Muscle layer of colon (tissue), 2 donors: Measurements from ENCODE around the gene CCDC33.

Source experiments
- H3K27ac ChIP-seq: one replicate; pipeline ENCODE4 v1.7.0; 2013; ENCODE audit warnings: low read depth, mild to moderate bottlenecking, low read length, moderate library complexity
- H3K27me3 ChIP-seq, 2 donors: one replicate each; pipeline ENCODE4 v1.7.0; 2013; ENCODE audit warnings: low read length in 2 of 2, mild to moderate bottlenecking in 2 of 2; ENCODE audit not compliant: insufficient read depth in 2 of 2, control insufficient read depth in 1 of 2
- H3K36me3 ChIP-seq: one replicate; pipeline ENCODE4 v1.7.0; 2013; ENCODE audit warnings: mild to moderate bottlenecking, low read length; ENCODE audit not compliant: insufficient read depth
- H3K4me1 ChIP-seq: one replicate; pipeline ENCODE4 v1.7.0; 2013; ENCODE audit warnings: mild to moderate bottlenecking, low read length; ENCODE audit not compliant: insufficient read depth
- H3K4me3 ChIP-seq, 2 donors: one replicate each; pipeline ENCODE4 v1.7.0; 2013; ENCODE audit warnings: low read length in 2 of 2, low read depth in 1 of 2, mild to moderate bottlenecking in 1 of 2, moderate library complexity in 1 of 2
- H3K9ac ChIP-seq: one replicate; pipeline ENCODE4 v1.7.0; 2013; ENCODE audit warnings: low read length
- H3K9me3 ChIP-seq: one replicate; pipeline ENCODE4 v1.7.0; 2013; ENCODE audit warnings: mild to moderate bottlenecking, low read length
- donor health status: abdominal sarcoma.
- donor health status: Adenocarcinoma of cecum.

CCDC33 gene

DNA sequence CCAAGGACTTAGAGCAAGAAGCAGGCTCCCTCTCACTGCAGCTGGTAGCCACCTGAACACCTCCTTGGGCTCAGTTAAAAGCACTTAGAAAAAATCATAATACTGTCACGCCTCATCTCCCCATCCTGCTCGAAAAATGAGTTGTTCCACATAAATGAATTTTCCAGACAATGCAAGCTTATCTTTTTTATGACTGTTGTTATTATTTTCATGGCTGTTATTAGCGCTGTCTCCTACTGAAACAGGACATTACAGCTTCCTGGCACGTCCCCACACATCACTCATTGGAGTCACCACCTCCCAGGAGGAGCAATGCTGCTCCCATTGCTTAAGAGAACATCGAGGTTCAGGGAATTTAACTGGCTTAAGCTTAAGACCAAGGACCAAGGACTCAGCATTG is 26.5 kb downstream of the CCDC33 start:
- no peak overlapping the region for H3K4me3 ChIP-seq
- H3K27ac ChIP-seq: no peak overlapping the region
- H3K36me3 ChIP-seq: no peaks in the 10 kb centered on the region
- no peaks in the 10 kb centered on the region for H3K27me3 ChIP-seq
- no peak overlapping the region for H3K9ac ChIP-seq
- H3K4me1 ChIP-seq: no peaks in the 10 kb centered on the region
- H3K9me3 ChIP-seq: no peaks in the 10 kb centered on the region

DNA sequence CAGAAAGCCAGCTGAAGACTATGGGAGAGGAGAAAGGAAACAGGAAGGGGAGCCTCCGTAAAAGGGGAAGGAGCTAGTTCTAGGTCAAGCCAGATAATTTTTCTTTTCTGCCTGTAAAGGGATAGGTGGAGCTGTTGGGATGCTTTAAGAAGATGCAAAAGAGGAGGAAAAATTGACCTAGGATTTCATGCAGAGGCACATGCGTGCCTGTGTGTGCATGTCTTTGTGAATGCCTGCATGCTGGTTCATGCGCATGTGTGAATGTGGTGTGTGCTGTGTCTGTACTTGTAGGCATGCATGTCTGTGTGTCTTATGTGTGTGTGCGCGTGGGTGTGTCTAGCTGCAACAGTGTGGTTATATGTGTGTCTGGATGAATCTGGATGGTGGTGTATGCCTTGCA is 27.3 kb downstream of the CCDC33 start:
- Histone ChIP-seq H3K27me3 (peaks cover 0 to 5% of the 10 kb centered on the region in 2 donors), H3K9me3 (no peaks in the 10 kb centered on the region), H3K4me1 (no peaks in the 10 kb centered on the region), H3K9ac (no peak overlapping the region), H3K36me3 (no peaks in the 10 kb centered on the region), H3K4me3 (no peak overlapping the region), H3K27ac (no peak overlapping the region)

DNA sequence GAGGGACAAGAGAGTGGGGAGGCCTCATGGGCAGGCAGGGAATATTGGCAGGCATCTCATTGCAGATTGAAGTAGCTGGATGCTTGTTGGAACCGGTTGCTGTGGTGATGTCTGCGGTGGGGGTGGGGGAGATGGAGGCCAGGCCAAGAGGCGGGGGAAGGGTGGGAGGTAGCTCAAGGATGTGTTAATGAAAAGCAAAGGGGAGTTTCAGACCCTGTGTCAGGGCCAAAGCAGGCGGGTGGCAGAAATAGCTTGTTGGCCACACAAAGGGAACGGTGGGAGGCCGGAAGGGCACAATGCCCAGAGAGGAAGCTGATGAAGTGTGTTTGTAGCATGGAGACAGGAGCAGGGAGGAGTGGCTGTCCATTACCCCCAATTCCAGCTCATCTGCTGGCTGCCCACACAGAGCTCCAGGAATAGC is 28.0 kb downstream of the CCDC33 start:
- no peak overlapping the region for H3K27ac ChIP-seq

DNA sequence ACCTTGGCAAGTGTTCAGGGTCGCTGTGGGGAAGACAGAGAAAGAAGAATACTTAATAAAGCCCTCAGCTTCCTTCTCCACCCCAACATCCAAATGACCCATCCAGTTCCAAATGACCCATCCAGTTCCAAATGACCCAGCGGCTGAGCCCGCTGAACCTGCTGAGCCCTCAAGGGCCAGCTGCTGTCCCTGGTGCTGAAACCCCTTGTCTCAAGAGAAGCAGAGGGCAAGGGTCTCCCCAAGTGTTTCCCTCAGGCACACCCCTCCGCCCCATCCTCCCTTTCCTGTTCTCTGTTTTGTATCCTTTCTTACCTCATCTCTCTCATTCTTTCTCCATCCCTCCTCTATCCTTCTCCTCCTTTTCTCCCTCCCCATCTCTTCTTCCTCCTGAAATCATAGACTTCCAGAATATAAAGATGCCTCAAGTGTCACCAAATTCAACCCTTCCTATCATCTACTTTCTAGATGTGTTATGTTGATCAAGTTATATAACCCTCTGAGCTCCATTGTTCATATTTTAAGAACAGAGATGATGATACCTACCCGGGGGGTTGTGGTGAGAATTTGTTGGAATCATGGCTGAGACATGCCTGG is 29.0 kb downstream of the CCDC33 start:
- H3K4me3 ChIP-seq: no peak overlapping the region
- H3K27me3 ChIP-seq: peaks cover 0 to 8% of the 10 kb centered on the region in 2 donors
- H3K9me3 ChIP-seq: no peaks in the 10 kb centered on the region
- H3K4me1 ChIP-seq: no peaks in the 10 kb centered on the region
- no peak overlapping the region for H3K9ac ChIP-seq
- H3K27ac ChIP-seq: no peak overlapping the region
- no peaks in the 10 kb centered on the region for H3K36me3 ChIP-seq

More for the DNA sequence above, 28.0 kb downstream of the CCDC33 start:
- Histone ChIP-seq H3K9ac (no peak overlapping the region), H3K4me1 (no peaks in the 10 kb centered on the region), H3K36me3 (no peaks in the 10 kb centered on the region), H3K4me3 (no peak overlapping the region), H3K27me3 (peaks cover 0 to 5% of the 10 kb centered on the region in 2 donors), H3K9me3 (no peaks in the 10 kb centered on the region)

DNA sequence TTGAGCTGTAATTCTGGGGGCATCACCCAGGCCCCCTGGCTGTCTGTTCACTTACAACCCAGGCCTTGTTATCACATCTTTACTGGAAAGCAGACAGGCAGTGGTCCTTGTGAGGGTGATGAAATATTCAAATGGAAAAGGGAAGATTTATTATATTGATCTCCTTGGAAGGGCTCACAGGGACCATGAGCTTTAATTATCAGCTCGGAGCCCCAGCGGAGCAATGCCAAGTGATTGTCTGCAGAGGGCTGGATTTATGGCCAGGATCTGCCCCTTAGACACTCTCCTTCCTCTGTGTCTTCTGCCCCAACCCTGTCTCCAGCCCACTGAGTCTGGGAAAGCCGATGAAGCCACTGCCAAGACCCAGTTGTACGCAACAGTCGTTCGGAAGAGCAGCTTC is 31.9 kb downstream of the CCDC33 start:
- H3K27me3 ChIP-seq: peaks cover 0 to 18% of the 10 kb centered on the region in 2 donors

DNA sequence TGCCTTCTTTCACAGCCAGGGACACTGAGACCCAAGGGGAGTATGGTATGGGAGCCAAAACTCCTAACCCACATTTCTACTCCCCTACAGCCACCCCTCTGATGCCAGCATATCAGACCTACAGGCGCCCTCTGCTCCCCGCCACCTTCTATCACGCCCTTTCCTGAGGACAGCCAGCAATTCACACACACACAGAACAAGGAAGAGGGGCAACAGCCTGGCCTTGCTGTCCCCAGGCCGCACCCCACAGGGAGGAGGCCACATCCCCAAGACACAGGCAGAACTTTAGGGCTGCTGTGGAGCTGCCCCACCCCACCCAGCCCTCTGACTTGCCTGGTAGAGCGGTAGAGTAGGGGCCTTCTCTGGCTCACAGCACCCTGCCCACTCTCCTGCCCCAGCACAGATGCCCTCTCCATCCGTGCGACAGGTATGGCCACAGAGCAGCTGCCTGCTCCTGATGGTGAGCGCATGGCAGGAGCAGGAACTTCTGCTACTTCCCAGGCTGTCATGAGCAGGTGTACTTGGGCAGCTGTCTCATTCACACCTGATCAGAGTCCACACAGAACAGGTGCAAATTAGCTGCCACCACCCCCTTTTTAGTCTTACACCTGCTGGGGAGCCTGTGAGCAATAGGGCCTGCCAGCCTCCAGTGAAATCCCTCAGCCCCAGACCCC is 33.4 kb downstream of the CCDC33 start:
- peaks cover 0 to 18% of the 10 kb centered on the region in 2 donors for H3K27me3 ChIP-seq
- H3K9me3 ChIP-seq: no peaks in the 10 kb centered on the region

More for the DNA sequence above, 31.9 kb downstream of the CCDC33 start:
- no peak overlapping the region for H3K4me3 ChIP-seq
- H3K36me3 ChIP-seq: no peaks in the 10 kb centered on the region
- H3K4me1 ChIP-seq: no peaks in the 10 kb centered on the region
- H3K27ac ChIP-seq: no peak overlapping the region
- no peaks in the 10 kb centered on the region for H3K9me3 ChIP-seq
- no peak overlapping the region for H3K9ac ChIP-seq

DNA sequence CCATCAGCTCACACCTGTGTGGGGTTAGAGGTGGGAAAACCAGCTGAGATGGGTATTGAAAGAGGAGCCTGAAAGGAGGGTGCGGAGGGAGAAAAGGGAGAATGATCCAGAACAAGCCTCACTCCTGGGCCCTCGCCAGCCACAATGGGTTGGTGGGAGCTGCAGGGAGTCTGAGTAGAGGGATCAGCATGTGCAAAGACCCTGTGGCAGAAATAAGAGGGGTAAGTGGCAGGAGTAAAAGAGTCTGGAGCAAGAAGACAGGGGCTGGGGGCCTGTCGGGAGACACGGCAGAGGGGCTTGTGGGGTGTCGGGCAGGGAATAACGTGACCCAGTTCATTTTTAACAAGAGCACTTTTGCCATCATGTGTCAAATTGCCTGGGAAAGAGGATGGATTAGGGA is 34.0 kb downstream of the CCDC33 start:
- no peaks in the 10 kb centered on the region for H3K9me3 ChIP-seq
- H3K36me3 ChIP-seq: no peaks in the 10 kb centered on the region
- no peak overlapping the region for H3K27ac ChIP-seq
- H3K9ac ChIP-seq: no peak overlapping the region
- H3K27me3 ChIP-seq: peaks cover 0 to 18% of the 10 kb centered on the region in 2 donors
- no peak overlapping the region for H3K4me3 ChIP-seq
- H3K4me1 ChIP-seq: no peaks in the 10 kb centered on the region

More for the DNA sequence above, 33.4 kb downstream of the CCDC33 start:
- Histone ChIP-seq H3K27ac (no peak overlapping the region), H3K4me3 (no peak overlapping the region), H3K9ac (no peak overlapping the region), H3K4me1 (no peaks in the 10 kb centered on the region), H3K36me3 (no peaks in the 10 kb centered on the region)

DNA sequence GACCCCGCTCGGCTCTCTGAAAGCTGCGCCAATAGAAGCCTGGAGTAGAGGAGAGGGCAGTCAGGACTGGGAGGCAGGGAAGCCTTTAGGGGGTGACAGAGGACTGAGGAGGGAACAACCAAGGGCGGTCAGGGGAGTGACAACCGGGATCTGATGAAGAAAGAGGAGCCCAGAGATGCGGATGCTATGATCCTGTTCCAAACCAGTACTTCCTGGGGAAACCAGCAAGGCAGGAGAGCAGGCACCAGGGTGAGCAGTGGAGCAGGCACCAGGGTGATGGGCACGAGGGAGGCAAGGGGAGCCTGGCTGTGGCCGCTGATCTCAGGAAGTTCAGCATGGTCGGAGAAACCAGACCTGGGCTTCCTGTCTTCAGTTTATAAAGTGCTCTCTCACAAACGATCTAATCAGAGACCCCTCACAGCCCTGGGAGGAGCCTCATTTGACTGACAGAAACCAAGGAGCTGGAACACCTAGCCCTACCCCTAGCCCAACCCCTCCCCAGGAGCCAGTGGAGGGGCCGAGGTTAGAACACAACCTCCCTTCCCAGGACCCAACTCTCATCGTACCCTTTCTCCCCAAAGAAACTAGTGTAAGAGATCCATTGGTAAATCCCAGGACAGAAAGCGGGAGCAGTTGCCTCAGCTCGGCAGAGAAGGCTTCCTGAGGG is 34.9 kb downstream of the CCDC33 start:
- Histone ChIP-seq H3K27ac (no peak overlapping the region), H3K9me3 (no peaks in the 10 kb centered on the region), H3K4me1 (no peaks in the 10 kb centered on the region), H3K4me3 (no peak overlapping the region), H3K9ac (no peak overlapping the region), H3K27me3 (peaks cover 0 to 18% of the 10 kb centered on the region in 2 donors), H3K36me3 (no peaks in the 10 kb centered on the region)

DNA sequence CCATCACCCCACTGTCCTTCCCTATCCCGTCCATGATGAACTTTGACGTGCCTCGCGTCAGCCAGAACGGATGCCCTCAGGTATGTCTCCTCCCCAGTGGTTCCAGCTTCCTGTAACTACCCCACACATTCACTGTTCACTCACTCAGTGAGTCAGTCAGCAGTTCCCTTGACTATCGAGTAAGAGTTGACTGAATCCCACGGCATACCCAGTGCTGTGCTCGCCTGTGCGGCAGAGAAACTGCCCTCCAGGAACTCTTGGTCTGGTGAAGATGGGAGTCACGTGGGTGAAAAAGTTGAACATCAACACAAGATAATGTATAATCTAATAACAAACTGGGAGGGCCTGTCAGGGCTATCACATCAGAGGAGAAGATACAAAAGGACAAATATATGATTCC is 36.7 kb downstream of the CCDC33 start:
- no peak overlapping the region for H3K27ac ChIP-seq
- no peaks in the 10 kb centered on the region for H3K36me3 ChIP-seq
- no peaks in the 10 kb centered on the region for H3K9me3 ChIP-seq
- peaks cover 0 to 18% of the 10 kb centered on the region in 2 donors for H3K27me3 ChIP-seq
- H3K4me3 ChIP-seq: no peak overlapping the region
- no peaks in the 10 kb centered on the region for H3K4me1 ChIP-seq
- H3K9ac ChIP-seq: no peak overlapping the region

DNA sequence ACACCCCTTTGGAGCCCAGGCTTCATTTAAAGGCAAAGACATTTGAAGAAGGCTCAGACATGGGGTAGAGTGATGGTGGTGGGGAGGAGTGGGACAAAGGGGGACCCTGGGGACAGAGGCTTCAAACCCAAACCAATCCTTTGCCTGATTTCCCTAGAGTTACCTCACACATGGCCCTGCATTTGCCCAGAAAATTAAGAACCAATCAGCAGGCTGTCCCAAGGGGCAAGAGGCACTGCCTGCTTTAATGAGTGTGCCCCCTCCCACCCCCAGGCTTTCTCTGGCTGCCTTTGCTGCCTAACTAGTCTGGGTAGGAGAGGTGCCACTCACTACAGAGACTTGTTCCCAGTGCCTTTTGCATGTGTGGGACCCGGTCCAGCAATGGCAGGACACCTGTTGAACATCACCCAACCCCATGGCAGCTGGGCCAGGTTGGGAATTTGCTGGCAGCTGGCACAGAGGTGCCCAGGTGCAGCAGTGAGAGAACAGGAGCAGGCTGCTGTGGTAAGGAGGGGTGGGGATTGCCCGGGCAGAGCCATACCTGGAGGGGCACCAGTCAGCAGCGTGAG is 38.4 kb downstream of the CCDC33 start:
- Histone ChIP-seq H3K27me3 (peaks cover 0 to 14% of the 10 kb centered on the region in 2 donors), H3K9ac (no peak overlapping the region), H3K9me3 (no peaks in the 10 kb centered on the region)

DNA sequence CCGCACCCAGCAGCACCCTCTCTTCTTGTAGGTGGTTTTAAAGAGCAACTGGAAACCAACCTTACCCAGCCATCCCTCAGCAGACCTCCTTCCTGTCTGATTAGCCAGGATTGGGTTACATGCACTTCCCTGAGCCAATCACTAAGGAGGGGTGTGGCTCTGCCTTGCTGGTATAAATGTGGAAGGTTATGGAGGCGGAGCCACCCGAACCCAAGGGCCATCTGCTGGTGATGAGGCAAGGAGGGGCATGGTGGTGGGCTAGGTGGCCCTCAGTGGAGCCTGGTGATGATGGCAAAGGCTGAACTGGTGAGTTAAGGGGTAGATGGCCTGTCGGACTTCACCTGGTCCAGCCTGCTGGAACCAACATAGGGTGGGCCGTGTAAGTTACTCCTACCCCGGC is 39.8 kb downstream of the CCDC33 start:
- no peak overlapping the region for H3K27ac ChIP-seq
- no peaks in the 10 kb centered on the region for H3K9me3 ChIP-seq
- no peaks in the 10 kb centered on the region for H3K36me3 ChIP-seq
- H3K9ac ChIP-seq: no peak overlapping the region
- peaks cover 0 to 3% of the 10 kb centered on the region in 2 donors for H3K27me3 ChIP-seq
- no peaks in the 10 kb centered on the region for H3K4me1 ChIP-seq
- no peak overlapping the region for H3K4me3 ChIP-seq

More for the DNA sequence above, 38.4 kb downstream of the CCDC33 start:
- H3K36me3 ChIP-seq: no peaks in the 10 kb centered on the region
- no peak overlapping the region for H3K27ac ChIP-seq
- H3K4me3 ChIP-seq: no peak overlapping the region
- H3K4me1 ChIP-seq: no peaks in the 10 kb centered on the region
